ENCODE measurements around the gene AMH. TPM values are rescaled to one million over a fixed set of nuclear protein-coding genes. Genes with fewer than 3 reads are reported as not detected.
"Not testable (repeated sequence)": the region's sequence is repeated elsewhere in the genome, so short reads cannot be mapped to it uniquely, and the experiment has no call there.

The AMH gene
- 2.3 TPM for polyA plus RNA-seq (2013, experiment 1 of 2; ENCODE audit: insufficient read length)
- 1.4 TPM for polyA plus RNA-seq (2013, experiment 2 of 2; ENCODE audit: insufficient read length)

GRCh38 chr19:2249010-2249866 is at the start of gene AMH:
Gene AMH, plus strand, starts transcription at chr19:2249323. Its CDS starts 10 bp downstream, at chr19:2249333.
- no peak for DNase-seq

GRCh38 chr19:2199861-2200623 is 49.1 kb upstream of the AMH start:
- DNase-seq, result no peak

- not testable (repeated sequence) for DNase-seq
These were observed 48.4 kb upstream of the AMH start for GRCh38 chr19:2200624-2201294.

- no peak for DNase-seq
These were observed 47.5 kb upstream of the AMH start for GRCh38 chr19:2201473-2202148.

- DNase-seq, result no peak
These were observed 46.8 kb upstream of the AMH start for GRCh38 chr19:2202366-2202765.

- no peak for DNase-seq
These were observed 42.1 kb upstream of the AMH start for GRCh38 chr19:2207008-2207407.

- peak; percentile 89 for DNase-seq
These were observed 40.9 kb upstream of the AMH start for GRCh38 chr19:2207991-2208860.

GRCh38 chr19:2208975-2209374 is 40.1 kb upstream of the AMH start:
- DNase-seq, result no peak

GRCh38 chr19:2209408-2209807 is 39.7 kb upstream of the AMH start:
- no peak for DNase-seq

- DNase-seq, result no peak
These were observed 38.9 kb upstream of the AMH start for GRCh38 chr19:2210206-2210605.

- no peak for DNase-seq
These were observed 38.0 kb upstream of the AMH start for GRCh38 chr19:2210987-2211740.

GRCh38 chr19:2212861-2213711 is 36.0 kb upstream of the AMH start:
- no peak for DNase-seq

- no peak for DNase-seq
These were observed 35.3 kb upstream of the AMH start for GRCh38 chr19:2213799-2214198.

GRCh38 chr19:2214251-2214650 is 34.9 kb upstream of the AMH start:
- no peak for DNase-seq

GRCh38 chr19:2215281-2215751 is 33.8 kb upstream of the AMH start:
- DNase-seq, result no peak

GRCh38 chr19:2216361-2217225 is 32.5 kb upstream of the AMH start:
- DNase-seq, result no peak

GRCh38 chr19:2217591-2217990 is 31.5 kb upstream of the AMH start:
- DNase-seq, result no peak

- DNase-seq, result no peak
These were observed 29.4 kb upstream of the AMH start for GRCh38 chr19:2219726-2220125.
